K562 (cell line): ENCODE measurements around the gene RPL14. TPM values are rescaled to one million over a fixed set of nuclear protein-coding genes. Genes with fewer than 3 reads are reported as not detected.

Source experiments
- CXXC5 ChIP-seq: fragments of 250-450 bp; sonication (Bioruptor Pico); IDR thresholded peaks from 2 replicates; pipeline ENCODE4 v1.8.0; 2022; ENCODE audit warnings: inconsistent platforms, mild to moderate bottlenecking, moderate library complexity
- E2F8 ChIP-seq: fragments of 450-650 bp; IDR thresholded peaks from 2 replicates; pipeline ENCODE4 v1.7.1; 2018; ENCODE audit warnings: mild to moderate bottlenecking, low read depth; ENCODE audit not compliant: partially characterized antibody
- ELK3 ChIP-seq: fragments of 450-650 bp; formaldehyde crosslinking; IDR thresholded peaks from 2 replicates; pipeline ENCODE4 v1.4.0; 2020; ENCODE audit warnings: mild to moderate bottlenecking
- EP300 ChIP-seq: IDR thresholded peaks from 2 replicates; pipeline ENCODE4 v1.6.1; 2012; ENCODE audit warnings: low read length, improper control_type of control experiment
- ETV5 ChIP-seq: sonication (generic); formaldehyde crosslinking; IDR thresholded peaks from 2 replicates; pipeline ENCODE4 v1.4.0; 2020; ENCODE audit warnings: low read depth, mild to moderate bottlenecking, missing genetic modification reagents
- HDAC1 ChIP-seq, 2 experiments: fragments of 450-650 bp; IDR thresholded peaks; 2 replicates each; pipeline ENCODE4 v1.6.1; 2016 to 2017; ENCODE audit warnings: inconsistent platforms in 1 of 2, mild to moderate bottlenecking in 1 of 2, moderate library complexity in 1 of 2
- HNRNPH1 ChIP-seq: fragments of 200-400 bp; formaldehyde crosslinking; optimal IDR thresholded peaks from 2 replicates; pipeline ENCODE3; 2017; ENCODE audit warnings: low read depth, mild to moderate bottlenecking, low read length, moderate library complexity
- MAFK ChIP-seq: IDR thresholded peaks from 2 replicates; pipeline ENCODE4 v1.6.1; 2011; ENCODE audit warnings: low read length, improper control_type of control experiment
- NFIC ChIP-seq: fragments of 450-650 bp; IDR thresholded peaks from 2 replicates; pipeline ENCODE4 v1.6.1; 2017; ENCODE audit warnings: mild to moderate bottlenecking, inconsistent platforms
- NR2C1 ChIP-seq, 2 experiments: fragments of 450-650 bp; IDR thresholded peaks; 2 replicates each; pipeline ENCODE4 v1.6.1; 2017; ENCODE audit warnings: mild to moderate bottlenecking in 2 of 2, antibody characterized with exemption in 1 of 2, inconsistent platforms in 1 of 2, missing compliant biosample characterization in 1 of 2, missing genetic modification characterization in 1 of 2
- POLR2G ChIP-seq: fragments of 200-400 bp; formaldehyde crosslinking; IDR thresholded peaks from 2 replicates; pipeline ENCODE4 v1.6.1; 2017; ENCODE audit warnings: low read depth, mild to moderate bottlenecking, antibody characterized with exemption, low read length, moderate library complexity
- SMARCA4 ChIP-seq: fragments of 450-650 bp; IDR thresholded peaks from 2 replicates; pipeline ENCODE4 v1.6.1; 2016
- TOE1 ChIP-seq, 2 experiments: fragments of 450-650 bp in 1 of 2; sonication (generic) in 1 of 2; formaldehyde crosslinking in 1 of 2; IDR thresholded peaks; 2 replicates each; pipeline versions ENCODE4 v1.7.1 to v1.8.0; 2016 to 2022; ENCODE audit warnings: borderline replicate concordance in 2 of 2, mild to moderate bottlenecking in 2 of 2, antibody characterized with exemption in 1 of 2, inconsistent platforms in 1 of 2, low read depth in 1 of 2, missing genetic modification reagents in 1 of 2, moderate library complexity in 1 of 2
- VEZF1 ChIP-seq: fragments of 200-800 bp; sonication (Bioruptor generic); IDR thresholded peaks from 2 replicates; pipeline ENCODE4 v1.6.1; 2017; ENCODE audit warnings: missing genetic modification characterization, missing compliant biosample characterization
- ZNF197 ChIP-seq: fragments of 200-800 bp; sonication (Bioruptor generic); IDR thresholded peaks from 2 replicates; pipeline ENCODE4 v1.6.1; 2016; ENCODE audit warnings: low read depth, missing genetic modification characterization, missing compliant biosample characterization
- ZNF57 ChIP-seq: fragments of 450-650 bp; formaldehyde crosslinking; IDR thresholded peaks from 2 replicates; pipeline ENCODE4 v1.4.0; 2020; ENCODE audit warnings: mild to moderate bottlenecking, moderate library complexity
- ZNF695 ChIP-seq: fragments of 450-650 bp; formaldehyde crosslinking; IDR thresholded peaks from 2 replicates; pipeline ENCODE4 v1.4.0; 2020; ENCODE audit warnings: mild to moderate bottlenecking, moderate library complexity
- ZNF766 ChIP-seq: fragments of 200-800 bp; sonication (Bioruptor generic); conservative IDR thresholded peaks from 2 replicates; pipeline ENCODE4 v1.6.1; 2016; ENCODE audit warnings: missing genetic modification characterization, missing compliant biosample characterization
- polyA plus RNA-seq, 8 experiments: library from polyadenylated mRNA; depleted of rRNA in 4 of 8; stranded (reverse) in 5 of 8; unstranded in 3 of 8; fragments of >200 nt; fragmentation: Nextera tagmentation in 2 of 8; fragmentation: Illumina TruSeq in 1 of 8; extraction: Ambion mirVana in 2 of 8; extraction: Trizol in 1 of 8; gene quantifications; 2 replicates each; pipeline versions ENCODE4 v1.2.1 to v1.2.3, GENCODE V29; 2011 to 2014; ENCODE audit warnings: inconsistent platforms in 1 of 8, missing spikeins in 1 of 8
- total RNA-seq, 7 experiments: library from RNA; depleted of rRNA in 6 of 7; stranded (reverse); fragments of >200 nt in 6 of 7; fragmentation: Illumina TruSeq in 2 of 7; extraction: Trizol in 2 of 7; gene quantifications; 2 replicates each; pipeline versions ENCODE4 v1.2.1 to v1.2.3, GENCODE V29; 2011 to 2021; ENCODE audit warnings: low replicate concordance in 1 of 7
- TF ChIP-seq, protein P1 (sequence below): fragments of 450-650 bp; IDR thresholded peaks from one replicate; pipeline ENCODE4 v1.6.1; 2018; ENCODE audit warnings: mild to moderate bottlenecking, moderate library complexity; ENCODE audit not compliant: partially characterized antibody

Gene RPL14
- total and polyA plus RNA-seq, 9 of the 15 experiments (the other 6 are each of a cell fraction or from before 2014, with no cell fraction given) = 851 to 4,649 (median 2,133) TPM

GRCh38 chr3:40476478-40477470 lies 19.6 kb downstream of the RPL14 start, which contains the start of gene ZNF619 (continued):
- peak; percentile 59 for TF ChIP-seq ZNF766 (CRISPR knock-in tag)
- TF ChIP-seq VEZF1 = peak; percentile 20; the same call in 1 of the 2 replicates
- TF ChIP-seq ZNF197 (CRISPR knock-in tag) = 0 out of 2 replicates have a peak, but pooled peaks have one; percentile 53
- TF ChIP-seq HNRNPH1 = no peak
- peak in 1 of 2 experiments; percentile 49; a peak in 2 of 4 replicates for TF ChIP-seq HDAC1 (IDR thresholded peaks at IDR 0.05)
- peak; percentile 53; the same call in 1 of the 2 replicates for TF ChIP-seq SMARCA4
- peak; percentile 29; the same call in 1 of the 2 replicates for TF ChIP-seq NFIC
- no peak for TF ChIP-seq ELK3 (CRISPR knock-in tag)
- TF ChIP-seq, protein P1, sequence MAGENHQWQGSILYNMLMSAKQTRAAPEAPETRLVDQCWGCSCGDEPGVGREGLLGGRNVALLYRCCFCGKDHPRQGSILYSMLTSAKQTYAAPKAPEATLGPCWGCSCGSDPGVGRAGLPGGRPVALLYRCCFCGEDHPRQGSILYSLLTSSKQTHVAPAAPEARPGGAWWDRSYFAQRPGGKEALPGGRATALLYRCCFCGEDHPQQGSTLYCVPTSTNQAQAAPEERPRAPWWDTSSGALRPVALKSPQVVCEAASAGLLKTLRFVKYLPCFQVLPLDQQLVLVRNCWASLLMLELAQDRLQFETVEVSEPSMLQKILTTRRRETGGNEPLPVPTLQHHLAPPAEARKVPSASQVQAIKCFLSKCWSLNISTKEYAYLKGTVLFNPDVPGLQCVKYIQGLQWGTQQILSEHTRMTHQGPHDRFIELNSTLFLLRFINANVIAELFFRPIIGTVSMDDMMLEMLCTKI = no peak
- TF ChIP-seq E2F8 = peak; percentile 67
- peak; percentile 75 for TF ChIP-seq CXXC5 (CRISPR knock-in tag)
- TF ChIP-seq ZNF57 = no peak
- TF ChIP-seq ETV5 = peak; percentile 20; the same call in 1 of the 2 replicates
- peak; percentile 76 for TF ChIP-seq NR2C1 (IDR thresholded peaks at IDR 0.05)
- peak; percentile 82 for TF ChIP-seq NR2C1 (tag; IDR thresholded peaks at IDR 0.05)
- no peak for TF ChIP-seq EP300
- TF ChIP-seq ZNF695 = no peak
- no peak for TF ChIP-seq MAFK
- TF ChIP-seq TOE1 (IDR thresholded peaks at IDR 0.05; ENCODE audit: borderline replicate concordance) = peak; percentile 42; the same call in 1 of the 2 replicates
- TF ChIP-seq TOE1 (CRISPR knock-in tag; IDR thresholded peaks at IDR 0.05; ENCODE audit: borderline replicate concordance, low read depth) = no peak
- TF ChIP-seq POLR2G = peak; percentile 92
